ENCODE measurements around the gene LRRC8C.
"Not testable (repeated sequence)": the region's sequence is repeated elsewhere in the genome, so short reads cannot be mapped to it uniquely, and the experiment has no call there.

The LRRC8C gene

DNA sequence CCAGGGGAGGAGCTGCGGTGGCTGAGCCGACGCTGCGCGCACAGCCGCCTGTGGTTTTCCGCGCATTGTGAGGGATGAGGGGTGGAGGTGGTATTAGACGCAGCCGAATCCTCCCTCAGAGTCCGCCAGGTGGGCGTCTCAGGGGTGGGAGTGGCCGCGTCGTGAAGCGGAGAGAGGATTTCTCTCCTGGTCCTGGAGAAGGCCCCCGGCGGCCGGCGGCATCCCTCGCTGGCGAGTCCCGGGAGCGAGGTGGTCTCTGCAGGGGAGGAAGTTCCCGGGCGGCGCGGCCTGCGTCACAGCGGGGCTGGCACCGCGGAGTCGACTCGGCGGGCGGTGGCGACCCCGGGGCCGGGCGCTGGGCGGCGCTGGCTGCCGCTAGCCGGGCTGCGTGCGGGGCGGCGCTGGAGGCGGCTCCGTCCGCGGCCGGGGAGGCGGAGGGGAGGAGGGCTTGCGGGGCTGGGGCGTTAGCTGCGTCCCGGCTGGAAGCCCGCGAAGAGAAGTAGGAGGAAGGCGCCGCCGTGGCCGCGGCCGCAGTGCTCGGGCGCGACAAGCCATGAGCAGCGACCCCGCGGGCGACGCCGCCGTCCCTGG, at the start of gene LRRC8C:
LRRC8C (plus strand) TSS at position 464 of the 591 bp plus-strand sequence. CDS start 53,354 bp downstream, outside the sequence.
- DNase-seq = peak; percentile 90 to 94

DNA sequence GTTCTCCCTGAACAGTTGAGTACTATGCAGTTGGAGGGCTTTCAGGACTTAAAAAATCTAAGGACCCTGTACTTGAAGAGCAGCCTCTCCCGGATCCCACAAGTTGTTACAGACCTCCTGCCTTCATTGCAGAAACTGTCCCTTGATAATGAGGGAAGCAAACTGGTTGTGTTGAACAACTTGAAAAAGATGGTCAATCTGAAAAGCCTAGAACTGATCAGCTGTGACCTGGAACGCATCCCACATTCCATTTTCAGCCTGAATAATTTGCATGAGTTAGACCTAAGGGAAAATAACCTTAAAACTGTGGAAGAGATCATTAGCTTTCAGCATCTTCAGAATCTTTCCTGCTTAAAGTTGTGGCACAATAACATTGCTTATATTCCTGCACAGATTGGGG, 48.7 kb upstream of the LRRC8C start:
- no peak for DNase-seq

DNA sequence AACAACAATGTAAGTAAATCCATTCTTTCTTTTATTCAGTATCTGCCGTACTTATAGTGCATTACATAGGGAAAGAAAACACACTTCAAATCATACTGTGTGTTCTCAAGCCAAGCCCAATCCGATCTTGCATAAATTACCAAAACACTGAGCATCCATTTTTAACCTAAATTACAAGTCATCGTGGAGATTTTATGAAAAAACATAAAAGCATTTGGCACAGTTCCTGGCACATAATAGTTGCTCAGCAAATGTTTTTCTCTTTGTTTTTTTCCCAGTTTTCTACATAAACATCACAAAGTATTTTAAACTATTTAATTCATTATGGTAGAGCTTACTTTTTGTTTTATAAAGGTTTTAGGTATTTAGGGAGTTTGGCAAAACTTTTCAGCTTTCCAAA, 48.1 kb upstream of the LRRC8C start:
- no peak for DNase-seq

DNA sequence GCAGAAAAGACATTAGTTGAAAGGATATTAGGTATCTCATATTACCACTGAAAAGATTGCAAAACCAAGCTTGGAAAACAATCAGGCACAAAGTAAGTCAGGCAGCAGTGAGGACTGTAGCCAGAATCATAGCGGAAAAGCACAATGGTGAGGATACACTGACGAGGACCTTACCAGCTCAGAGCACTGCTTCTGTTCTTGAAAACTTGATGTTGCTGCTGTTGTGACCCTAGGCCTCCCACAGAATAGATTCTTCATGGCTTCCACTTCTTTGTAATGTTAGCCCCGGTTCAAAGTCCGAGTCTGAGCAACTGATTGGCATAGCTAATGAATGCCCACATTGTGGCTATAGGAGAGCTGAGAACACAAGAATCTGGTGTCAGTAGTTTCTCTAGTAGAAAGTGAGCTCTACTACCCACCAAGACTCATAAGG, 45.2 kb upstream of the LRRC8C start:
- no peak for DNase-seq

DNA sequence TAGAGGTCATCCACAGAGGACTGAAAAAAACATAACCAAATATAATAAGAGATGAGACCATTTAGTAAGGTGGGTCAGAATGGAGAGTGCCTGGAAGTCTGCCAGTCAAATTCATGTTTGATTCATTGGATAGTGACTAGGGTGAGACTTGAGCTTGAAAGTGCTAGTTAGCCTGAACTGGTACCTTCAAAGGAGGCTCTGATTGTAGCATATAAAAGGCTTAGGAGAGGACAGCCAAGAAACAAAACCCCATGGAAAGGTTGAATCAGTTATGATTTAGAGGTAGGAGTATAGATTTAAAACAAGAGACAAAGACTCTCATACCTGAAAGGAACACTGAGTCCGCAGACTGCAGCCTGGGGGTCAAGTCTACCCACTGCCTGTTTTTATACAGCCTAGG, 44.4 kb upstream of the LRRC8C start:
- no peak for DNase-seq

DNA sequence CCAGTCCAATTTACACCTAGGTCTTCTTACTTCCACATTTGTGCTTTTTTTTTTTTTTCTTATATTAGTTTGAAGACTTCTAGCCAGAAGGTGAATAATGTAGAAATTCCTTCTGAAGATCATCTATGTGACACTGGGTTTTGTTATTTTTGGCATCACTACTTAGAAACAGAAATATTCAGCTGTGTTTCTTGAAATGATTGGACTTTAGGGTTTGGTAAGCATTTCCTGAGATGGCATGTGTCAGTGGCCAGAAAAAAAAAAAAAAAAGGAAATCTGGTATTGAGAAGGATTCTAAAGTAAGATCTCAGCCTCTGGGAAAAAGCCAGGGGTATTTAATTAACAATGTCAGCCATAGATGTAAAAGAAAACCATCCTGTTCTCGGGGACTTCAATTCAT, 43.4 kb upstream of the LRRC8C start:
- no peak for DNase-seq

DNA sequence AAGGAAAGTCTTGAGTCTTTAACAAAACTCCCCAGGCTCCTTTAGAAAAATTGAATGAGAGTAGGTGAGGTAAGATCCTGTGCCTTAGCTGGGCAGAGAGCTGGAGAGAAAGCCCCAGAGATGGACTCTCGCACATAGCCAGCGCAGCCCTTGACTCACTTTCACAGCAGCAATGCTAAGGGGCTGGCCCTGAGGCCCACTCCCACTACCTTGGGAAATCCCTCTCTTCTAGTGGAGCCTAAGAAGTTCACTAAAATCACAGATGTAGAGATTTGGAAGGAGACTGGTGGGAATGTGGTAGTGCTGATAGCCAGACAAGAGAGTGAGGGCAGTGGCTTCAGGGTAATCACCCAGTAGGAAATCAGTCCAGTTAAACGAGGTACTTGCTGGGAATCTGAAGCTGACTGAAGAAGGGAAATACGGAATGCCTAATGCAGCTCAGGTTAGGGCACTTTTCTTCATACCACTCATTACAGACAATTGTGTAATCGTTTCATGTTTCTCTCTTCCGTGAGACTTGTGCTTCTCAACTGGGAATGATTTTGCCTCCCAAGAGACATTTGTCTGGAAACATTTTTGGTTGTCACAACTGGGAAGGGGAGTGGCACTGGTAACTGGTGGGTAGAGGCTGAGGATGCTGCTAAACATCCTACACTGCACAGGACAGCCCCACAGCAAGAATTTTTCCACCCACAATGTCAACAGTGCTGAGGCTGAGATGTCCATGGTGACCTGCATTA, 42.4 kb upstream of the LRRC8C start:
- no peak for DNase-seq

DNA sequence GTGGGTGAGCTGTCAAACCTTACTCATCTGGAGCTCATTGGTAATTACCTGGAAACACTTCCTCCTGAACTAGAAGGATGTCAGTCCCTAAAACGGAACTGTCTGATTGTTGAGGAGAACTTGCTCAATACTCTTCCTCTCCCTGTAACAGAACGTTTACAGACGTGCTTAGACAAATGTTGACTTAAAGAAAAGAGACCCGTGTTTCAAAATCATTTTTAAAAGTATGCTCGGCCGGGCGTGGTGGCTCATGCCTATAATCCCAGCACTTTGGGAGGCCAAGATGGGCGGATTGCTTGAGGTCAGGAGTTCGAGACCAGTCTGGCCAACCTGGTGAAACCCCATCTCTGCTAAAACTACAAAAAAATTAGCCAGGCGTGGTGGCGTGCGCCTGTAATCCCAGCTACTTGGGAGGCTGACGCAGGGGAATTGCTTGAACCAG, 40.0 kb upstream of the LRRC8C start:
- not testable (repeated sequence) for DNase-seq

DNA sequence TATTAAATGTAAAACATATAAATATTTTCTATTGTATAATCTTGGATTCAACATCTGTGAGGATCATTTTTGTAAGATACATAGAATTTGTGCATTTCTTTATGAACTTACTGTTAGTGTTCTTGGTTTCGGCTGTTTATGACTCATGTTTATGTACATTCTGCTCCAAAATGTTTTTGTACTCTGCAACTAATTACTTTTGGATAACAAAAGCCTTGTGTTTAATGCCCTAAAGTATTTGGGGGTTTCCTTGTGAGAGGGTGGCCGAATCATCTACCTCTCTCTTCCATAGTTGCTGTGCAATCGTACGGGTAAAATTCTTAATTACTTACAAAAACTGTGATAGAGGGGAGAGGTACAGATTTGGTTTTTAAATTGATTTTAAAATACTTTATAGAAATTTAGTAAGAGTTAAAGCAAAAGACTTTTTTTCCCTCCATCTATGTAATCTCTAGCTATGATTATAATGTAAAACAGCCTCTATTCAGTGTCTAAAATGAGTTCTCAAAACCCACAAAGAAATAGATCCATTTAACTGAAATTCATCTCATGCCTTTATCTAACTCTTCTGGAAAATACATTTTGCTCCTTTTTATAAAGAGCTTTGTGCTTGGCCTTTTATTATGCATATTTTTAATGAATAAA, 38.7 kb upstream of the LRRC8C start:
- DNase-seq = no peak

DNA sequence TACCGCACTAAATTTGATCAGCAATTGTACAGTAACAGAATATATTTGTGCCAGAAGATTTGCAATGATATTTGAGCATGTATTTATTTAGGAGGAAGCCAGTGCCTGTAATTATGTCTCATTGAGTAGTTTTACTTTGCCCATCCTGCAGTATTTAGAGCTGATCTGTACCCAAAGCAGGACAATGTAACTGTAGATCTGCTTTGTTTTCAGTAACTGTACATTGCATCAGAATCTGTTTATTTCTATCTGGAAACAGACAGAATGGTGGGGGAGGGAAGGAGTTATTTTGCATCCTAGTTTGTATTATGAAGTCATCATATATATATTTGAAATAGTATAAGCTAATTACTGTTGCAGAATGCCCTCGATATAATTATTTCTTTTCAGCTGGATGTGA, 36.2 kb upstream of the LRRC8C start:
- DNase-seq = no peak

DNA sequence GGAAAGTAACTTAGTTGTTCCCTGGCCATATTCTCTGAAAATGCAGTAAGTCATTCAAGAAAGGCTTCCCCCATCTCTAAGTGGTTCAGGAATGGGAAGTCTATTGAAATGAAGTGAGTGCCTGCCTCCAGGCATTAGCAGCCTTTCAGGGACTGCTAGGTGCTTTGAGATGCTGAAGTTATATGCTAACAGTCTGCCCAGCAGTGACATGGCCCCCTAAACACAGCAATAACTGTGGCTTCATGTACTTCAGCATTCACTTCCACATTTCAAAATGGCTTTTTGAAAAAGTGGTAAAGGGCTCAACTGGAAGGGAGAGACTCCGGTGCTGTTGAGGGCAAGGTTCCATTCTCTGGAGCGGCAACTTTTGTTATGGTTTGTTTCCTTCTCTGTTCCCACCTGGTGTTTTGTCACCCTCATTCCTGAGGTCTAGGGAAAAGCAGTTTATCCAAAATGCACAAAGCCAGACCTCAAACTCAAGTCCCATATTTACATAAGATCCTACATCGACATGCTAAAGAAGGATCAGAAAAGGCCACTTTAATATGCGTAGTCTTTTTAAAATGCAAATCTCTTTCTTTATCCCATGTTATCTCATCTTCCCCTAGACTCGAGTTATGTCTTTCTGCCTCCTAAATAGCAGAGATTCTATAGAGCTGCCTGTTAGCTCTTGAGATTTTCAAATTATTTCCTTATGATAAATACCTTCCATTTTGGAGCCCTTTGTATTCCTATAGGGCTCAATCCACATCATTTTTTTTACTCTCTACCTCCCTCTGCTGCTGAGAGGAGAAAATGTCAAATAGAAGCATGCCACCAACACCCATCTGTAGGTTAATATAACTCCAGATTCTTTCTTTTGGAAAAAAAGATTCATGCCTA, 34.2 kb upstream of the LRRC8C start:
- no peak for DNase-seq

DNA sequence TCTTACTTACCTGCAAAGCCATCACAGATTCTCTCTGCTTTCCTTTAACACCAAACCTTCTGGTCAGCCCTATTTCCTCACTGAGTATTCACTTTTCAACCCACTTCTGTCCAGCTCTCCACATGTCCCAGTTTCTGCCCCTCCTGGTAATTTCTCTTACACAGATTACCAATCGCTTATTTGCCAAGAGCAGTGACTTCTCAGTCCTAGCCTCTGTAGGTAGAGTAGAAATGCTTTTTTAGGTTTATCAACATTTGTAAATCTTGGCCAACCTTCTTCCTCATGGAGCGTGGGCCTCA, 33.6 kb upstream of the LRRC8C start:
- DNase-seq = no peak

DNA sequence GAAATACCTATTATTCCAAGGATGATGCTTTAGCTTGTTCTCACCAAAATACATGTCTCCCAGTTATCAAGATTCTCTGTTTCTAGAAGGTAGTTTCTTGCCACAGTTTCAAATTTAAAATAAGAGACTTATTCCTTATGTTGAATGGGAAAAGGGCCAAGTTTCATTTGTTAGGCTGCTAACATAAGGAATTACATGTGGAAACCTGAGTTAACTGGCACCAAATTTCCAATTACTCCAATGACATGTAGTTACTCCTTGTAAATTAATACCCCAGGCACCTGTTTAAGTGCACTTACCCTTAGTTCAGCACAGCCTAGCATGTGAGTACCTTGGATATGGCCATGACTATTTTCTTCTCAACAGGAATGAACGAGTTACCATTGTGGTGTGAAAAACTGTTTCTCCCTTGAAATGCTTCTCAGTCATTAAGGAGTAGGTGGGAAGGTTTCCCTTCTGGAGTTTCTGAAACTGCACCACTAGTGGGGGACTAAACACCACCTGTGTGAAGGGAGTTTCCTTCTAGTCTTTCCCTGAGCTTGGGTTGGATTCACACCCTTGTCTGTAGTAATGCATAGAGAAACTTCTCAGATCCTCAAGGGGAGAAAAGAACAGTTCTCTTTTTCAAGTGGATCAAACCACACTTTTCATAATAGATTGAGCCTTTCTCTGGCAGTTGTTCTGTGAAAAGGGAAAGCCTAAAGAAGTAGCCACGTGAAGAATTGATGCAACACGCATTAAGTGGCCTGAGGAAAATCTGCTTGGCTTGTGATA, 32.3 kb upstream of the LRRC8C start:
- DNase-seq = no peak

DNA sequence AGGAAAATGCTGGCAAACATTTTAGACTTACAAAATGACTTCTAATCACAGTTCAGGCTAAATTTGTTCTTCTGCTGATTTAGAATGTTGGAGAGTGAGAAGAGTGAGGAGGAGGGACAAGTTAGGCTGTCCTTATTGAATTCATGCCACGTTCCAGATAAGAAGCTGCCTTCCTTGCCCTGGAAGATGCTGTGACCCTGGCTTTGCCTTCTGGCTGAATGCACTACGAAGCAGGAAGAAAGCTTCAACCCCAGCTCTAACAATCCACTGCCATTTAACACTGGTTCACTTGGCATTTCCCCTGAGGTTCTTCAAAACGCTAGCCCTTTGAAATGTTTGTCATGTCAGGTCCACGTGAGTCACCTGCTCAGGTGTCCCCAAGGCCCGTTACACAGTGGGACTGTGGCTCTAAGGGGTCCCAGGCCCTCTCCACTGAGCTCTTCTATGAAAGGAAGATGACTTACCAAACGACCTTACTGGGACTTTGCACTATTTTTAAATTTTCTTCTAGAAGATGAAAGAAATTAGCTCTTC, 30.0 kb upstream of the LRRC8C start:
- DNase-seq = peak; percentile 58 to 60

DNA sequence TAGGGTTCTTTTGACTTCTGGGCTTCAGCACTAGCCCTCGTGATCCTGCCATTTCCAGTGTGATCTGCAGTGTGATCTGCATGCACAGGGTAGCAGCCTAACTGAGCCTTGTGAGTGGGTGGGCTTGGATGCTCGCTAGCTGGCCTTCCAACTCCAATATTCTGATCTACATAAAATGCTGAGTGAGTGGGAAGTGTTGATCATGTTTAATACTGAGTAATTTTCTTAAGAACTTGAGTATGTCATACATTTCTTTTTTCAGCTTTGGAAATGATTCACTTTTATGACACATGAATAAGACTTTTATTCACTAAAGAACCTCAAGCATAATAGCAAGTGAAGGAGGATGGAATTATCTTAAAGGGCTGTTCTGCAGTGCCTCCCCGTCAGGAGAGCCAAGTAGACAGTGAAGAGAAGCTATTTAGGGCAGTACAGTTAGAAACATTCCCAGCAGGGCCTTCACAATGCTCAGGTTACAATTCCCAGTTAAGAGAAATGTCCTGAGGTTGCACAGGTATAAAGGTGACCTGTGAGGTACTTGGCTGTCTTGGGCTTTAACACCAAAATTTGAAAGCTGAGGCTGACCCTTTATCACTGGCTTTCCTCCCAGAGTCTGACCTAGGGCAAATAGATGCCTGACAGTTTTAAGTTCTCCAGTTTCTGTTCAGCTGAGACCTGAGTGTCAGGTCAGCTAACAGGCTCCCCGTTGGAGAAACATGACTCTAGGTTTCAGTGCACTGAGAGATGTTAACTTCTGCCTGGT, 29.1 kb upstream of the LRRC8C start:
- DNase-seq = peak; percentile 75 to 81

DNA sequence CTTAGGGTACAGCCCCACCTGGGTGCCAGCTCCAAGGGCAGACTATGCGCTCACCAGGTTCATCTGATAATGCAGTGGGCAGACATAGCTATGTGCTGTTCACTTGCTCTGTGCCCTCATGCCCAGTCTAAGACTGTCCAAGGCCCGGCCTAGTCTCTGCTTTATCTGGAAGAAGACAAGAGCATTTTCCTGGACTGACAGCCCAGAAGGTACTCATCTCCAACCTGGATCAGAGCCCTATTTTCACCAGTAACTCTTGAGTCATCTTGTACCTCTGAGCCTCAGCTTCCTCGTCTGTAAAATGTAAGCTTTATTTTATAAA, 28.5 kb upstream of the LRRC8C start:
- peak; percentile 65 to 71 for DNase-seq

DNA sequence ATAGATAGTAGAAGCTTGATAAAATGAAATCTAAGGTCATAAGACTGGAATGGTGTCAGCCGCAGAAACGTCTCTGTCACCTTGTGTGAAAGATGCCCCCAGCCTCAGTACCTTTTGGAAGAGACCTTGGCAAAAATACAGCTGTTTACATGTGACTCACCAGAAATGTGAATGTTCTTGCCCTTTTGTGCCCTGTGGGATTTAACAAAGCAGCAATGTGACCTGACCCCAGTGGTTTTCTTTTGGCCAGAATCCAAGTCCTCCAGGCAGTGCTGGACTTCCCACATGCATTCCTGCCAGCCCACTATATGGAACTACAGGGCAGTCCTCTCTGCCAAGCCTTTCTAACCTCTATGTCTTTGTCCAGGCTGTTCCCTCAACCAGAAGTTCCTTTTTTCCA, 27.2 kb upstream of the LRRC8C start:
- DNase-seq = no peak

DNA sequence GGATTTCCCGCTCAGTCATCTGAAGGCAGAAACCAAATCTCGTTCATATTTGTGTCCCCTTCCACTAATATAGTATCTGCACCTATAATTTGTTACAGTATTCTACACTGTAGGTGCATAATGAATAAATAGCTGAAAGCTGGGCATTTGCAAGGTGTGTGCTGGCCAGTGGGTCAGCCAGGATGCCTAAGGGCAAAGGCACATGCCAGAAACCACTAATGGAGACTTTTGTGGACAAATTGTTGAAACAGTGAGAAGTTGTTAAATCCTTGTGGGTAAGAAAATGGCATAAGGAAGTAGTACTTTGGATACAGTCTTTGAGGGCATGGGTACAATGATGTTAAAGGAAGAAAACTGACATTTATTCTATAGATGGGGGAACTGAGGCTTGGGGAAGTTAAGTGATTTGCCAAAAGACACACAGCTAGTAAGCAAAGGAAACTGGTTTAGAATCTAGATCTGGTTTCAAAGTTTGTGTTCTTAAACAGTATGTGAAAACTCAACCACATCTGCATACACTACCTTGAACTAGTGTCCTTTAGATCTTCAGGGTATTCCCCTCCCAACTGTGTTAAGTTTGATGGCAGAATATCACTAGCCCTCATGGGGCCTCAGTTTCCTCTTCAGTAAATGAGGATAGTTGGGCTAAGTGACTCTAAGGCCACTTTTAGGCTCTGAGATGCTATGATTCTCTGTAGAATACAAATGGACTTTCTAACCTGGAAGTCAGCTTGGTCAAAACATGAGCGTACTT, 26.5 kb upstream of the LRRC8C start:
- no peak for DNase-seq

DNA sequence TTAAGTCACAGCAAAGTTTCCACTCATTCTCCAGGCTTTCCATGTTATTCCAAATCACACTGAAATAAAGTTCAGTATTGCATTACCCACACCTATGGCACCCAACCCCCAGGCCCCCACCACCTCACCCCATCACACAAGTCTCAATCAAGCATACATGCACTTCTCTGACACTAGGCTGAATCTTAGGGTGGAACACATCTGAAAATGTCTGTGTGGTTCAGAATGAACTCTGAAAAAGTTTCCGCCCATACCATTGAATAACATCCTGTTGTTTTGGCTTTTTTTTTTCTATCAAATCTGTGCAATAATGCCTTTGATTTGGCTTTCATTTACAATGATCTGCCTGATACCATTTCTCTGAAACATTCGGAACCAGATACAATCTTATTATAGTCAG, 25.8 kb upstream of the LRRC8C start:
- DNase-seq = peak in 1 of 2 experiments; percentile 52

DNA sequence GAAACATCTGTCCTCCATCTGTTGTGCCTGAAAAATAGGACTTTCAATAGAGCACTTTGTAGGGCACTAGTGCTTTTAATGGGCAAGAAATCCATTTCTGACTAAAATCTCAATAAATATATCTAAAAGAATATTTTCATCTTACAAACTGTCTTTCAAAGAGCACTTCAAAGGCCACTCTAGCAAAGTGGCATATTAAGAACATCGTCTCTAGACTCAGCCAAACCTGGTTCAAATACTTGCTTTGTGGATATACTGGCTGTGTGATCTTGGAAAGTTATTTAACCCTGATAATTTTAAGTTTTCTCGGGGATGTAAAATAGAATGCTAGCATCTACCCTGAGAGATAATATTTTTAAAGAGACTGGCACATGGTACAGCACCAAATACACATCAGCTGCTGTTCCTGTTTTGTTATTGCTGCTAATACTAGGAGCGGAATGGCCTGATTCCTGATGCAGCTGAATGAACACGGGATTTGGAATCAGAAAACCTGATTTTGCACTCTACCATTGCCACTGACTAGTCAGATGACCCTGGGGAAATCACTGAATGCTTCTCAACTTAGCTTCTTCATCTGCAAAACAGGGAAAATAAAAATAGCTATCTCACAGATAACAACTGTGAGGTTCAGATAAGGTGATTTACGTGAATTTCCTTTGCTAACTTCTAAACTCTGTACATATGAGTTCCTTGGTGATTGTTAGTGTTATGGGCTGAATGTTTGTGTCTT, 25.2 kb upstream of the LRRC8C start:
- DNase-seq = no peak
